Upper lobe of left lung (tissue), 4 donors: ENCODE measurements around the gene DDIT4.

Source experiments
- CTCF ChIP-seq, 6 experiments: fragments of 450-650 bp in 4 of 6; fragments of 200-600 bp in 2 of 6; sonication (generic) in 2 of 6; IDR thresholded peaks; one replicate each; pipeline ENCODE4 v1.5.1; 2016 to 2019; ENCODE audit warnings: antibody characterized with exemption in 6 of 6
- EP300 ChIP-seq, 4 donors: sonication (generic); formaldehyde crosslinking; IDR thresholded peaks; one replicate each; pipeline ENCODE4 v1.5.1; 2017; ENCODE audit warnings: antibody characterized with exemption in 4 of 4, control low read depth in 2 of 4
- POLR2A ChIP-seq, 4 donors: fragments of 450-650 bp; IDR thresholded peaks; one replicate each; pipeline ENCODE4 v1.5.1; 2016 to 2017; ENCODE audit warnings: antibody characterized with exemption in 4 of 4, mild to moderate bottlenecking in 2 of 4

- no peak for TF ChIP-seq CTCF (IDR thresholded peaks at IDR 0.05)
- peak in 2 of 4 donors; percentile 2 to 35 for TF ChIP-seq POLR2A (IDR thresholded peaks at IDR 0.05)
- TF ChIP-seq EP300 (IDR thresholded peaks at IDR 0.05): peak in 1 of 4 donors; percentile 48
Measured at GRCh38 chr10:72315611-72316385, 42.1 kb downstream of the DDIT4 start.
